ENCODE data around the gene OXSR1.
"Not testable (repeated sequence)": the region's sequence is repeated elsewhere in the genome, so short reads cannot be mapped to it uniquely, and the experiment has no call there.

The OXSR1 gene

GRCh38 chr3:38238416-38239008, 73.2 kb downstream of the OXSR1 start:
- Histone ChIP-seq H4K20me1 (ENCODE audit: insufficient read depth, low read length) (no peaks in the 10 kb centered on the region), H3K4me1 (ENCODE audit: low read length) (peaks cover 36% of the 10 kb centered on the region), H3K36me3 (replicated peaks; ENCODE audit: low read depth, low read length) (peaks cover 72% of the 10 kb centered on the region), H3K27me3 (ENCODE audit: low read depth, low read length) (no peaks in the 10 kb centered on the region), H3K4me3 (ENCODE audit: low read length) (no peak overlapping the region), H3K27ac (ENCODE audit: low read length) (no peak overlapping the region), H2AFZ (ENCODE audit: low read depth, low read length) (no peak overlapping the region), H3K79me2 (ENCODE audit: low read length) (no peaks in the 10 kb centered on the region; the same call in 1 of the 2 replicates), H3K9me3 (ENCODE audit: insufficient read depth, low read length) (peaks cover 13% of the 10 kb centered on the region; the same call in 1 of the 2 replicates), H3K9ac (ENCODE audit: low read length) (no peak overlapping the region), H3K4me2 (ENCODE audit: low read length) (no peak overlapping the region)
- TF ChIP-seq EZH2phosphoT487 (IDR thresholded peaks at IDR 0.05; ENCODE audit: low read depth) (no peak), CTCF (IDR thresholded peaks at IDR 0.05; ENCODE audit: low read depth, low read length) (no peak)

DNA sequence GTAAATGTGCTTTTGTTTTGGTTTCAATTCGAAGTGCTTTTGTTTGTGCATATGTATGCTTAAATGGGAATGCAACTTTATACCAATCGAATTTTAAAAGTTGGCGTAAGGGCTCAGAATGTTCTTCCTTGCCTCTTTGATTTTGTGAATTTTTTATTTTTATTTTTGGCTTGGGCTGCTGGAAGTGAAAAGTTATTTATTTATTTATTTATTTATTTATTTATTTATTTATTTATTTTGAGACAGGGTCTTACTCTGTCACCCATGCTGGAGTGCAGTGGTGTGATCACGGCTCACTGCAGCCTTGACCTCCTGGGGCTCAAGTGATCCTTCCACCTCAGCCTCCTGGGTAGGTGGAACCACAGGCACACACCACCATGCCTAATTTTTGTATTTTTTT, 77.5 kb downstream of the OXSR1 start:
- not testable (repeated sequence) for H3K27me3 ChIP-seq (ENCODE audit: low read depth, low read length); H3K9ac ChIP-seq (ENCODE audit: low read length)
- peaks cover 60% of the 10 kb centered on the region for H3K36me3 ChIP-seq (replicated peaks; ENCODE audit: low read depth, low read length)

DNA sequence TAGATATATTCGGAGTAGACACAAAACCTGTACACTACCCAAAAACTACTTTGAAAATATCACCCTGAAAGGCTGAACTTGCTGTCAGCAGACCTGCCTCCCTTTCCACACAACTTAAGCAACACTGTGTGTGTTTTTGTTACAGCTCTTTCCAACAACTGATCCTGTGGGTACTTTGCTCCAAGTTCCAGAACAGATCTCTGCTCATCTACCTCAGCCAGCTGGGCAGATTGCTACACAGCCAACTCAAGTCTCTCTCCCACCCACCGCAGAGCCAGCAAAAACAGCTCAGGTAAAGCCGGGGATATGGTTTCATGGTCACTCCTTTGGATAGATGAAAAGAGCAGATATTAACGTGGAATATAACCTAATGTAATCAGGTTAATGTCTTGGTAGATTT, 80.6 kb downstream of the OXSR1 start:
- Histone ChIP-seq H3K9ac (ENCODE audit: low read length) (no peak overlapping the region), H3K79me2 (ENCODE audit: low read length) (no peaks in the 10 kb centered on the region), H3K4me2 (ENCODE audit: low read length) (no peak overlapping the region), H3K27ac (ENCODE audit: low read length) (no peak overlapping the region), H3K36me3 (replicated peaks; ENCODE audit: low read depth, low read length) (peaks cover 54% of the 10 kb centered on the region), H3K4me3 (ENCODE audit: low read length) (no peak overlapping the region), H4K20me1 (ENCODE audit: insufficient read depth, low read length) (no peaks in the 10 kb centered on the region), H3K9me3 (ENCODE audit: insufficient read depth, low read length) (no peaks in the 10 kb centered on the region), H3K4me1 (ENCODE audit: low read length) (no peaks in the 10 kb centered on the region), H3K27me3 (ENCODE audit: low read depth, low read length) (no peaks in the 10 kb centered on the region), H2AFZ (ENCODE audit: low read depth, low read length) (no peak overlapping the region)
- no peak for TF ChIP-seq CTCF (IDR thresholded peaks at IDR 0.05; ENCODE audit: low read depth, low read length)
- no peak for TF ChIP-seq EZH2phosphoT487 (IDR thresholded peaks at IDR 0.05; ENCODE audit: low read depth)

More for the DNA sequence above, 77.5 kb downstream of the OXSR1 start:
- not testable (repeated sequence) for H3K9me3 ChIP-seq (ENCODE audit: insufficient read depth, low read length); H2AFZ ChIP-seq (ENCODE audit: low read depth, low read length); H3K27ac ChIP-seq (ENCODE audit: low read length); H3K4me2 ChIP-seq (ENCODE audit: low read length); H4K20me1 ChIP-seq (ENCODE audit: insufficient read depth, low read length); H3K79me2 ChIP-seq (ENCODE audit: low read length); H3K4me1 ChIP-seq (ENCODE audit: low read length); H3K4me3 ChIP-seq (ENCODE audit: low read length)

GRCh38 chr3:38247366-38248035, 82.2 kb downstream of the OXSR1 start:
- Histone ChIP-seq H3K27me3 (ENCODE audit: low read depth, low read length) (no peaks in the 10 kb centered on the region), H3K4me2 (ENCODE audit: low read length) (no peak overlapping the region), H4K20me1 (ENCODE audit: insufficient read depth, low read length) (no peaks in the 10 kb centered on the region), H3K4me3 (ENCODE audit: low read length) (no peak overlapping the region), H2AFZ (ENCODE audit: low read depth, low read length) (no peak overlapping the region), H3K4me1 (ENCODE audit: low read length) (no peaks in the 10 kb centered on the region), H3K36me3 (replicated peaks; ENCODE audit: low read depth, low read length) (peaks cover 63% of the 10 kb centered on the region), H3K27ac (ENCODE audit: low read length) (no peak overlapping the region), H3K9me3 (ENCODE audit: insufficient read depth, low read length) (no peaks in the 10 kb centered on the region), H3K9ac (ENCODE audit: low read length) (no peak overlapping the region), H3K79me2 (ENCODE audit: low read length) (no peaks in the 10 kb centered on the region)
- TF ChIP-seq EZH2phosphoT487 (IDR thresholded peaks at IDR 0.05; ENCODE audit: low read depth), result no peak
- no peak for TF ChIP-seq CTCF (IDR thresholded peaks at IDR 0.05; ENCODE audit: low read depth, low read length)
